Stimulated activated effector memory CD8-positive, alpha-beta T cell treated with anti-CD3 and anti-CD28 coated beads, Interleukin-12 subunit alpha, Interleukin-12 subunit beta, amount 100 ng/mL, for 72 hours (primary cell): Measurements from ENCODE around the gene FN1.

Source experiments
- ATAC-seq: fragments of 150-1000 bp; cut with Tn5 transposase; 2 replicates; pipeline ENCODE4 v1.10.0; 2021
- DNase-seq, 2 donors: peaks; one replicate each; pipeline ENCODE4 v3.0.0; 2021 to 2022; ENCODE audit warnings: low spot score in 2 of 2
- H3K27ac Mint-ChIP-seq: one replicate; pipeline ENCODE4 v1.8.0; 2022; ENCODE audit warnings: mild to moderate bottlenecking, mixed read lengths
- H3K36me3 Mint-ChIP-seq: one replicate; pipeline ENCODE4 v1.8.0; 2022; ENCODE audit warnings: mild to moderate bottlenecking, mixed read lengths
- H3K4me1 Mint-ChIP-seq: one replicate; pipeline ENCODE4 v1.8.0; 2022; ENCODE audit warnings: mixed read lengths
- H3K4me3 Mint-ChIP-seq: one replicate; pipeline ENCODE4 v1.8.0; 2022; ENCODE audit warnings: mild to moderate bottlenecking, mixed read lengths
- H3K9me3 Mint-ChIP-seq: one replicate; pipeline ENCODE4 v1.8.0; 2022; ENCODE audit warnings: mixed read lengths

The FN1 gene

GRCh38 chr2:215451012-215451756 is 15.3 kb upstream of the FN1 start:
- no peaks in the 10 kb centered on the region for H3K9me3 Mint-ChIP-seq
- no peak for DNase-seq
- no peak overlapping the region for H3K4me3 Mint-ChIP-seq
- ATAC-seq, result no peak
- H3K27ac Mint-ChIP-seq, result no peak overlapping the region
- H3K36me3 Mint-ChIP-seq, result no peaks in the 10 kb centered on the region
- H3K4me1 Mint-ChIP-seq, result no peaks in the 10 kb centered on the region

DNA sequence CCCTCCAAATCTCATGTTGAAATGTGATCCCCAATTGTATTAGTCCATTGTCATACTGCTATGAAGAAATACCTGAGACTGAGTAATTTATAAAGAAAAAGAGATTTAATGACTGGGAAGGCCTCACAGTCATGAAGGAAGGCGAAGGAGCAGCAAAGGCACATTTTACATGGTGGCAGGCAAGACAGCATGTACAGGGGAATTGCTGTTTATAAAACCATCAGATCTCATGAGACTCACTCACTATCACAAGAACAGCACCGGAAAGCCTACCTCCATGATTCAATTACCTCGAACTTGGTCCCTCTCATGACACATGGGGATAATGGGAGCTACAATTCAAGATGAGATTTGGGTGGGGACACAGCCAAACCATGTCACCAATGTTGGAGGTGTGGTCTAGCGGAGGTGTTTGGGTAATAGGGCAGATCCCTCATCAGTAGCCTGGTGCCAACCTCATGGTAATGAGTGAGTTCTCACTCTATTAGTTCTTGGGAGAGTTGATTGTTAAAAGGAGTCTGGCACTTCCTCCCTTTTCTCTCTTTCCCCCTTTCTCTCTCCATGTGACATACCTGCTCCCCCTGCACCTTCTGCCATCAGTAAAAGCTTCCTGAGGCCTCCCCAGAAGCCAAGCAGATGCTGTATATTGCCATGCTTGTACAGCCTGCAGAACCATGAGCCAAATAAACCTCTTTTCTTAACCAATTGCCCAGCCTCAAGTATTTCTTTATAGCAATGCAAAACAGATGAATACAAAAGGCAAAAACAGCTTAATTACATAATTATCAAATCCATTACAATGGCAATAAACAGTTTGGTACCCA is 14.5 kb upstream of the FN1 start:
- Mint-ChIP-seq H3K9me3 (no peaks in the 10 kb centered on the region), H3K27ac (no peak overlapping the region), H3K4me1 (no peaks in the 10 kb centered on the region), H3K36me3 (no peaks in the 10 kb centered on the region), H3K4me3 (no peak overlapping the region)
- ATAC-seq, result no peak
- no peak for DNase-seq

DNA sequence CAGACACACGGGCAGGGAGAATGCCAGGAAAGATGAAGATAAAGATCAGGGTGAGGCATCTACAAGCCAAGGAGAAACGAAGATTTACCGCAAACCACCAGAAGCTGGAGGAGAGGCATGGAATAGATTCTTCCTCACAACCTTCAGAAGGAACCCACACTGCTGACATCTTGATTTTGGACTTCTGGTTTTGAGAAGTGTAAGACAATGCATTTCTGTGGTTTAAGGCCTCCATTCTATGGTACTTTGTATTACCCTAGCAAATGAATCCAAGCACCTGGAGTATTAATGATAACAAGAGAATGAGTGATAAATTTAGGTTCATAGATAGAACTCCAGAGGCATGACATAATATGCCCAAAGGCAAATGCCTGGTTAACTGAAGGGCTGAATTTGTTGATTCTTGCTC is 11.8 kb upstream of the FN1 start:
- H3K9me3 Mint-ChIP-seq, result no peaks in the 10 kb centered on the region
- no peak for DNase-seq
- no peak for ATAC-seq
- no peak overlapping the region for H3K27ac Mint-ChIP-seq
- H3K4me3 Mint-ChIP-seq, result no peak overlapping the region
- no peaks in the 10 kb centered on the region for H3K4me1 Mint-ChIP-seq
- H3K36me3 Mint-ChIP-seq, result no peaks in the 10 kb centered on the region

DNA sequence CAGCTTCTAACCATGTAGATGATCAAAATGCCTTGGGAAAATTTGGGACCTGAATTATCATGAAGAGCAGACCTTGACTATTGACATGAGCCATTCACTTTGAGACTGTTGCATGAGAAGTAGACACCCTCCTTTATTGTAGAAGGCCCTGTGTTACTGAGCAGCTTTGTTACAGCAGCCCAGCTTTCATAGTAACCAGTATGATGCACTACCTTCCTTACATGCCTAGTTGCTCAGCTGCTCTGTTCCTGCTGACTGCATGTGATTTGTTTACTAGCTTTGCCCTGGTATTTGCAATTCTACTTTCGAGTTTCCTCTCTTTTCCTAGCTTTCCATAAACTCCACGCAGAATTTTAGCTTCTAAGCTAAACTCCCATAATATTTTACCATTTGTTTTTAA is 11.2 kb upstream of the FN1 start:
- no peaks in the 10 kb centered on the region for H3K4me1 Mint-ChIP-seq
- H3K27ac Mint-ChIP-seq, result no peak overlapping the region
- DNase-seq (no peak), ATAC-seq (no peak)
- H3K4me3 Mint-ChIP-seq, result no peak overlapping the region
- no peaks in the 10 kb centered on the region for H3K9me3 Mint-ChIP-seq
- H3K36me3 Mint-ChIP-seq, result no peaks in the 10 kb centered on the region

DNA sequence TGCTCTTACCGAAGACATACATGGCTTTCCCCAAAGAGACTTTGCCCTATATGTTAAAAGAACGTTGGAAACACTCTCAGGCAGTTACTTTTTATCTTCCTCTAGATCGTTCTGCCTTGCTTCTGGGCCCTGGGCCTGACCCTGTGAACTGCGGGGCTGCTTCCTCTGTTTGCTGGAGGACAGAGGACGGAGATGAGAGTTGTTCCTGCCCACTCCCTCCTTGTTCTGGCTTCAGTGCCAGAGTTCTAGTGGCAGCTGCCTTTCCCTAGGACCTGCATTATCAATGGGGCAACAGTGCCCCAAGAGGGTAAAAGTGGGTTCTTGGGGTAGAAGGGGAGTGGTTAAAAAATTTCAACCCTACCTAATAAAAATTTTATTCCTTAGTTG is 6.5 kb upstream of the FN1 start:
- Mint-ChIP-seq H3K4me1 (no peaks in the 10 kb centered on the region), H3K36me3 (no peaks in the 10 kb centered on the region), H3K4me3 (no peak overlapping the region), H3K27ac (no peak overlapping the region), H3K9me3 (no peaks in the 10 kb centered on the region)
- ATAC-seq (no peak), DNase-seq (no peak)

GRCh38 chr2:215441560-215442400 is 5.9 kb upstream of the FN1 start:
- Mint-ChIP-seq H3K4me1 (peaks cover 5% of the 10 kb centered on the region), H3K27ac (no peak overlapping the region), H3K9me3 (no peaks in the 10 kb centered on the region), H3K36me3 (no peaks in the 10 kb centered on the region), H3K4me3 (no peak overlapping the region)
- ATAC-seq (no peak), DNase-seq (no peak)

DNA sequence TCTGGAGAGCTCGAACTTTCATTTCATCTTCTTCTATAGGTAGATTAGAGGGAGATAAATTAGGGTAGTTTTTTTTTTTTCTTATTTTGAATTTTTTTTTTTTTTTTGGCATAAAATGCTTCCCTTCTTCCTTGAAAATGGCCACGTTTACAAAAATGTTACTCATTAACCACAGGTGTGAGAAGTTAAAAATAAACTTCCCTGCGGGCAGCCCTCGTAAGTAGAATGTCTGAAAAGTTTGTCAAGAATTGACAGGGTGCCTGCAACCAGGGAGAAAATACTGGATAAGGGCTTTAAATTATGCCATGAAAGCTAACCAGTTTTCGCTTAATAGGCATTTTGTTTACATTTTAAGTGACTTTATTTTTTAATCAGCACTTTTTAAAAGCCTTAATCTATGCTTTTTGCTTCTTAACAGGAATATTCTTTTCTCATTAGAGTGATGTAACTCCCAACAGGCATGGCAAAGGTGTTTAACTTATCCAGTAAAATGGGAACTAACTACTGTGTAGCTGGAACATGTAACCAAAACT is 4.2 kb upstream of the FN1 start:
- Mint-ChIP-seq H3K9me3 (no peaks in the 10 kb centered on the region), H3K27ac (no peak overlapping the region), H3K4me1 (peaks cover 17% of the 10 kb centered on the region), H3K4me3 (no peak overlapping the region), H3K36me3 (no peaks in the 10 kb centered on the region)
- no peak for DNase-seq
- ATAC-seq, result no peak

DNA sequence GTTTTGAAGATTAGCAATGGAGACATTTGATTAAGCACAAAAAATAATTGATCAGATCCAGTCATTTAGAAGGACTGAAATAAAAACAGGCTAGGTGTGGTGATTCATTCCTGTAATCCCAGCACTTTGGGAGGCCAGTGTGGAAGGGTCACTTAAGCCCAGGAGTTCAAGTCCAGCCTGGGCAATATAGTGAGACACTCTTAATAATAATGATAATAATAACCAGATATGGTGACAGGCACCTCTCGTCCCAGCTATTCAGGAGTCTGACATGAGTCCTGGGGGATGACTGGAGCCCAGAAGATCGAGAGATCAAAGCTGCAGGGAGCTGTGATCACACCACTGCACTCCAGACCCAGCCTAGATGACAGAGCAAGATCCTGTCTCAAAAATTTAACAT is 3.5 kb upstream of the FN1 start:
- no peak overlapping the region for H3K4me3 Mint-ChIP-seq
- H3K27ac Mint-ChIP-seq, result no peak overlapping the region
- DNase-seq, result no peak
- H3K4me1 Mint-ChIP-seq, result peaks cover 20% of the 10 kb centered on the region
- ATAC-seq, result no peak
- H3K9me3 Mint-ChIP-seq, result no peaks in the 10 kb centered on the region
- no peaks in the 10 kb centered on the region for H3K36me3 Mint-ChIP-seq

DNA sequence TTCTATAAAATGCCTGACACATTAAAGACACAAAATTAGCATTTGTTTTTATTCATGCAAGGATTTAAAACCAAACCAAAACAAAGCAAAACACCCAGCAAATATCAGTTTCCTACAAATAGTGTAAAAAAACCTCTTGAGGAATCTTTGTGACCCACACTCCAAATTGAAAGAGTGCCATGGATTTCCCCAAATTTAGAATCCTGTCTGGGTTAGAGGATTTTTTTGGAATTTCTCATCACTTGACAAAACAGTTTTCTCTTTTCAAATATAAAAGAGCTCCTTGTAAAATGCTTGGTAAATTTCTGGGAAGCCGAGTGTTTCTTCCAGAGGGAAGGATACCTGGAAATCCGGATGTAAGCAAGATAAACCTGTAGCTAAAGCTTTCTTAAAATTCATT is 1.7 kb upstream of the FN1 start:
- ATAC-seq (no peak), DNase-seq (no peak)
- Mint-ChIP-seq H3K4me1 (peaks cover 20% of the 10 kb centered on the region), H3K27ac (no peak overlapping the region), H3K36me3 (no peaks in the 10 kb centered on the region), H3K4me3 (no peak overlapping the region), H3K9me3 (no peaks in the 10 kb centered on the region)

- Mint-ChIP-seq H3K27ac (no peak overlapping the region), H3K9me3 (no peaks in the 10 kb centered on the region), H3K36me3 (no peaks in the 10 kb centered on the region), H3K4me3 (peak overlapping the region; percentile 70), H3K4me1 (peaks cover 20% of the 10 kb centered on the region)
- DNase-seq, result no peak
- peak; percentile 17 for ATAC-seq
Measured at GRCh38 chr2:215436705-215437565, 1.1 kb upstream of the FN1 start.

- DNase-seq, result peak; percentile 4 to 54
- no peaks in the 10 kb centered on the region for H3K9me3 Mint-ChIP-seq
- H3K27ac Mint-ChIP-seq, result no peak overlapping the region
Measured at GRCh38 chr2:215435280-215435869, 493 bp downstream of the FN1 start.

DNA sequence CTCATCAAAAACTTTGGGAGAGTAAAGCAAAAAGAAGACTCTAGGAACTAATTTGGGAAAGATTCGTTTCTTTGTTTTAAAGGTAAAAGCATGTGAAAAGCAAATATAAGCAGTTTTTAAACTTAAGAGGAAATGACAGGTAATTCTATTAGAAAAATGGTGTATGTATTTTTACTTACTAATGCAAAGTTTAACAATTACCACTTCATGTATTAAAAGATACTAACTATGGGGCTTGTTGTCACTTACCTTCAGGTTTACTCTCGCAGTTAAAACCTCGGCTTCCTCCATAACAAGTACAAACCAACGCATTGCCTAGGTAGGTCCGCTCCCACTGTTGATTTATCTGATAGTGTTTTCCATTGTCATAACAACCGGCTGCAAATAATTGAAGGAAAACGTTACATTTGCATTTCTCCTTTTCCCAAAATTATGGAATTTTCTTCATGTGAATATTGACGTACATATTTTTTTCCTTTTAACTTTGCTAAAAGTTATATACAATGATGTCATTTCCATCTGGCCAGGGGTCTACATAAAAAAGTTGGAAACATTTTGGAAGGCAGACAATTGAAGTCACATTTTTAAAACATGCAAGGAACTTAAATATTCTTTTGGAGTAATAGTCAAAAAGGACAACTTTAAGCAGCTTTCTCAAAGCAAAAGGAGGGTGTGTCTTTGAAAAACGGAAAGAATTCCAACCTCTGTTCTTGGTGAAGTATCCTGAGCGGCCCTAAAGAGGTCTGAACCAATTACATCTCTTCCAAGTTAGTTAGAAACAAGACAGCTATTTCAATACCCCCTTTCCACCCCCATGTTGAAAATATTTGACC is 1.2 kb downstream of the FN1 start:
- no peak for DNase-seq
- no peak for ATAC-seq
- Mint-ChIP-seq H3K4me3 (peak overlapping the region; percentile 70), H3K27ac (no peak overlapping the region), H3K9me3 (no peaks in the 10 kb centered on the region), H3K36me3 (no peaks in the 10 kb centered on the region), H3K4me1 (peaks cover 20% of the 10 kb centered on the region)

More at GRCh38 chr2:215435280-215435869, 493 bp downstream of the FN1 start:
- Mint-ChIP-seq H3K36me3 (no peaks in the 10 kb centered on the region), H3K4me1 (peaks cover 20% of the 10 kb centered on the region), H3K4me3 (peak overlapping the region; percentile 70)
- peak; percentile 62 for ATAC-seq

DNA sequence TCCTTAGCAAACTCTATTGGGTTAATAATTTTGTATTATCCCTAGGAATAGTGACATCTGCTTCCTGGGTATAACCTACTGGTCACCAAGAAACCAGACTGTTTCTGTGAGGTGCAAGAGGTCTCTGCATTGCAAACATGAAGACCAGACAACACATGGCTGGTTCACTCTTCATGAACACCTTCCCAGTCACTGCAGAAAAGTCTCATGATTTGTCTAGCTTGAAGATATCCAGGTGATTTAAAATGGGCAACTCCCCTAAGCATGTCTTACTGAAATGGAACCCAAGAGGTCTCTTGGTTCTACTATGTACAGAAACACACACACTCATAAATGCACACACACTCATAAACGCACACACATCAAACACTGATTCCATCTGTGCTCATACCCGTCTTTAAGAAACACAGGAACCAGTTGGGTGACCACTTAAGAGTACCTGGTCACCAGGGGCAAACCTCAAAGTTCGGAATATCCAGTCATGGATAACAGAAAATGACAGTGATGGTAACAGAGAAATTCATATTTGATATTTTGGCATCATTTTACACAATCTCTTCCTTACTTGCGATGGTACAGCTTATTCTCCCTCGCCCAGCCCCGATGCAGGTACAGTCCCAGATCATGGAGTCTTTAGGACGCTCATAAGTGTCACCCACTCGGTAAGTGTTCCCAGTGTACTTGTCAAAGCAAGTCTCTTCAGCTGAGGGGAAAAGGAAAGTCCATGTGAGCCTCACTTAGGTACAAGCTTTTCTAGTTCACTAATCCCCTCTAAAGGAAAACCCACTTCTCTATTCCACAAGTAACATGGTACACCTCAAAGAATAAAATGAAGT is 2.9 kb downstream of the FN1 start:
- H3K36me3 Mint-ChIP-seq, result no peaks in the 10 kb centered on the region
- peaks cover 20% of the 10 kb centered on the region for H3K4me1 Mint-ChIP-seq
- no peak for DNase-seq
- ATAC-seq, result no peak
- no peaks in the 10 kb centered on the region for H3K9me3 Mint-ChIP-seq
- H3K4me3 Mint-ChIP-seq, result no peak overlapping the region
- no peak overlapping the region for H3K27ac Mint-ChIP-seq
